Measurements from ENCODE around the gene ZNF883.

Gene ZNF883

DNA sequence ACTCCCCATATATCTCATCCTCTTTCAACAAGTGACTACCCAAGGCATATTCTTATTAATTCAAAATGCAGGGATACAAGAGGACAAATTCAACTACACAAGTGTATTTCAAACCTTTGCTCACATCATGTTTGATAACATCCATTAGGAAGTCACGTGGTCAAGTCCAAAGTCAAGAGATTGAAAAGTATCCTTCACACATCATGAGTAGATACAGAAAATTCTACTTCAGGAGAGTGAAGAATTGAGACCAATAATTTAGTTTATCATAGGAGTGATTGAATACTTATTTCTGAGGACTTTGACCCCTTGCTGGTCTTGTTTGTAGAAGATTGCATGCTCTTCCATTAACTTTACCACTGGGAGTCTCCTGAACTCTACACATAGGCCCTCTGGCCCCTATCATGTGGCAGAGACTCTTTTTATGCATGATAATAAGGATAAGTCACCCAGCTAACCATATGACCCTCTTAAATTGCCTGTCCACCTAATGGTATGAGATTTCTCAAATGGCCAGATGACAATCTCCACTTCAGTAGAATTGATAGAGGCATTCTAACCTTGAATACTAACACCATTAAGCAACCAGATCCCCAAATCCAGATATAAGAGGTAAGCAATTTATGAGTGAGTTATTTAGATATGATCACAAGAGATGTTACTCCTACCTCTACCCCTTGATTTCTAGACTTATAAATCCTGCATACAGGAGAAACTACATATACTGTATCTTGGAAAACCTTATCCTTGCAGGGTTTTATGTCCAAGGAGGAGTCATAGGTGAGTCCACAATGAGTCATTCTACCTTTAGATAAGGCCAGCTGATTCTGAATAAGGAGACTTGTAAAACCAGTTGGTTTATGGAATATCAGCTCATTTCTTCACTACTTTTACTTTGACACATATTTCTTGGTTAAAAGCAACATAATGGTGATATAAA, 94.7 kb downstream of the ZNF883 start:
- no peak for DNase-seq

DNA sequence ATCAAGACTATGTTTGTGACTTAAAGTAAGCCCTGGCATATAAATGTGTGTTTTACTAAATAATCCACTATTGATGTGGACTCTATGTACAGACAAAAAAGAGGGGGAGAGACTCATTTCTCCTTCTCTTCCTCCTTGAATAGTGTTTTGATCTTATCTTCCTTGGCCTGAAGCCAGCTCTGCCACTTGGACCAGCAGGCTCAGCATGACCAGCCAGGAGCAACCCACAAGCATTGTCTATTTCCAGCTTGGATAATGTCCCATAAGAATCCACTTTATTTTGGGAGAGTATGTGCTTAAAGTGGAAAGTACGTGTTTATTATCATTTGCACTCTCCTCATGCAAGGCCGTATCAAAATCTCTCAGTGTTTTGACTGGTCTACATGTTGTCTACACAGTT, 97.5 kb downstream of the ZNF883 start:
- DNase-seq: no peak

DNA sequence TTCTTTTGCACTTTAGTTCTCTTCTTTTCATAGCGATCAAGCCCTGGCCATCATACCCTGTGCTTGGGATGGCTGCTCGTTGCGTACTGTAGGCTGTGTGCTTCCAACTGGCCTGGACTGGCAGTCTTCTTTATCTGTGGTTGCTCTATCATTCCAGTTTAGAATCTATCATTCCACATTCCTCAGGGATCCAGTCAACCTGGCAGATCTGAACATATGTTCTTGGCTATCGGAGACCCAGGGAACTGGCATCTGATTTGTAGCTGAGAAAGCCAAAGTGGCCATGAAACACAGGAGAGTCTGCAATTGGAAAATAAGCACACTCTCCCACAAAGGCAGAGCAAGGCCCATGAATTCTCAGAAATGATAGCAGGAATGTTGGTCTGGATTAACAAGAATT, 98.7 kb downstream of the ZNF883 start:
- DNase-seq: no peak

DNA sequence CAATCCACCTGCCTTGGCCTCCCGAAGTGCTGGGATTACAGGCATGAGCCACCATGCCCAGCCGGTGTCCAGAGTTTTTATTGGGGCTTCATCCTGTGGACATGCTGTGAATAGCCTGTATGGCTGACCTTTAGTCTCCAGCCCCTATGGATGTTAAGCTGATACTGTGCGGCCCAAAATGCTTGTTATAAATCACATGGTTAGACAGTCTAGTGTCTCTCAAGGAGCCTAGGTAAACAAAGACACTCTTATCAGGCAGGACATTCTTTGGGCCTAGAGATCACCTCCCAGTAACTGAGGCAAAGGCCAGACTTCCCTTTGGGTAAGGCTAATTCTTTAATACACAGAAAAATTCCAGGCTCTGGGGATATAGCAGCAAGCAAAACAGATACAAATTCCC, 99.4 kb downstream of the ZNF883 start:
- DNase-seq: no peak

DNA sequence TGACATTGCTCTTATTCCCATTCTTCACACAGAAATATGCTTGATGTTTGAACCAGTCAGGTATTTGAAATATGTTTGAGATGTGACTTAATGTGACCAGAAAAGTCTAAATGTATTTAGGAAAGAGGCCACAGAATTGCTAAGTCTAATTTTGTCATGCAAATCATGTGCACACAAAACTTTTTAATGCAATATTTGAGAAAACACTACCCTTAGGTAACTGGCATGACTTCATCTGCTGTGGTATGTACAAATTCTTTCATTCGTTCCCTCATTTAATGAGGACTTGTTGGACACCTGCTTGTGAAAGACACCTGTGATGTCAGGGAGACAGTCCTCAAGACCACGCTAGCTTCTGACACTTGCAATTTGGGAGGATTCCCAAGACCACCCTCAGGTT, 100.3 kb downstream of the ZNF883 start:
- no peak for DNase-seq
